Measurements from ENCODE around the gene SPATS2L. TPM values are rescaled to one million over a fixed set of nuclear protein-coding genes. Genes with fewer than 3 reads are reported as not detected.

Gene SPATS2L, protein sequence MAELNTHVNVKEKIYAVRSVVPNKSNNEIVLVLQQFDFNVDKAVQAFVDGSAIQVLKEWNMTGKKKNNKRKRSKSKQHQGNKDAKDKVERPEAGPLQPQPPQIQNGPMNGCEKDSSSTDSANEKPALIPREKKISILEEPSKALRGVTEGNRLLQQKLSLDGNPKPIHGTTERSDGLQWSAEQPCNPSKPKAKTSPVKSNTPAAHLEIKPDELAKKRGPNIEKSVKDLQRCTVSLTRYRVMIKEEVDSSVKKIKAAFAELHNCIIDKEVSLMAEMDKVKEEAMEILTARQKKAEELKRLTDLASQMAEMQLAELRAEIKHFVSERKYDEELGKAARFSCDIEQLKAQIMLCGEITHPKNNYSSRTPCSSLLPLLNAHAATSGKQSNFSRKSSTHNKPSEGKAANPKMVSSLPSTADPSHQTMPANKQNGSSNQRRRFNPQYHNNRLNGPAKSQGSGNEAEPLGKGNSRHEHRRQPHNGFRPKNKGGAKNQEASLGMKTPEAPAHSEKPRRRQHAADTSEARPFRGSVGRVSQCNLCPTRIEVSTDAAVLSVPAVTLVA
- polyA plus RNA-seq (2014; cell fraction: cytosol; rRNA removed), result 13.2 and 24.2 TPM in 2 replicates
- 8.7 and 16.3 TPM in 2 replicates for polyA plus RNA-seq (2014; cell fraction: nucleus; rRNA removed)

DNA sequence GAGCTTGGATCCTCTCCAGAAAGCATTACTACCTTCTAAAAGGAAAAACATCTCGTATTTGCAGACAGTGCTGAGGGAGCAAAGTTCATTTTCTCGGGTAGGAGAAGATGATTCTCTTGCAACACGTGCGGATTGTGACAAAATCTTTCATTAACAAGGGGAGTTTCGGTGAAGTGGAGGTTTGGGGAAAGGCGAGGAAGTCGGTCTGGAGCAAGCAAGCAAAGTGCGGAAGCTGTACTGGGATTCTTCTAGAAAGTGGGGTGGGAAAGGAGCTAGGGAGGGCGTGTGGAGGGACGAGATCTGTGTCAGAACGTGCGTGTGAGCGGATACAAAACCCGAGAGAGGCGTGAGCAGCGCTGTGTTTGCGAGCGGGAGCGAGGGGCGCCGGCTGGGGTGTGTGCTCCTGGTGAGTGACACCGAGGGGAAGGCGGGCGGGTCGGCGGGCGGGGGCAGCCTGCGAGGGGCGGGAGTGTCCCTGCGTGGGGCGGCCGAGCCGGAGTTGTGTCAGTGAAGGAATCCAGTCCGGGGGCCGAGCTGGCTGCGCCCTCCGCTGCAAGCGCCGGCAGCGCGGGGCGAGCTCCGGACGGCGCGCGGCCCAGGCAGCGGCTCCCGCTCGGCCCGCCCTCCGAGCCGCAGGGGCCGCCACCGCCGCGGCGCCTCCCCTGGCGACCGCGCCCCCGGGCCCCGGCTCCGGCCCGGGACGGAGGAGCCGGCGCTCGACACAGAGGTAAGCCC is at the start of gene SPATS2L:
TSS of gene SPATS2L (plus strand) at position 498 of the 735 bp plus-strand sequence. CDS start 82,552 bp downstream, outside the sequence.
- DNase-seq (ENCODE audit: low spot score), result peak; percentile 69

DNA sequence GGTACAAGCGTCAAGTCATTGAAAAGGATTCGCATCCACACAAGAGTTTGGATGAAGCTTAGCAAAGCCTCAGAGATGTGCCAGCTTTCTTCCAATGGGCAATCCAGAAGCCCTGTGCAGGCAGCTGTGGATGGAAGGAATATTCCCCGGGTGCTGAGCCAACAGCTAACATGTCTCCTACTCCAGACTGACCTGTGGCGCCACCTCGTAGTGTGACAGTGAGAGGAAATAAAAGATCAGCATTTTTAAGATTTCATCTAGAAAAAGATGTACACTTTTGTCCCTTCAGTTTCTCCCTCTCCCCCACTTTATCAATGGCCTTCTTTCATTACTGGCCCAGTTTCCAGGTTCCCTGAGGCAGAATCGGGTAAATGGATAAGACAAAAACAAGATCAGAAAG is 48.9 kb upstream of the SPATS2L start:
- DNase-seq (ENCODE audit: low spot score), result no peak

DNA sequence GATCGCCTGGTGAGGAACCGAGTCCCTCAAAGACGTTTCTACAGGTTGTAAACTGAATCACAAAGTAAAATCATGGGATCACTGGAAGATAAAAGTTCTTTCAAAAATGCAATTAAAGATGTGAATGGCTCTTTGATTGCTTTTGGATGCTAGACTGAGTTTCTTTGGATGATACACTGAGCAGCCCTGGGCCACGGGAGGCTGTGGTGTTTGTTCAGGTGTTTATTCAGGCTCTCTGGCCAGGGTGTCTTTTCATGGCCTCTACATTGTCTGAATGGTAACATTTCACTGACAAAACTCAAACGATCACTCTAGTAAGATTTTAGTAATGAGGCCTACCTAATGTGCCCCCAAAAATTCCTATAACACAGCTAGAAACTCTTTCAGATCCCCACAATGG is 48.4 kb upstream of the SPATS2L start:
- DNase-seq (ENCODE audit: low spot score), result no peak

DNA sequence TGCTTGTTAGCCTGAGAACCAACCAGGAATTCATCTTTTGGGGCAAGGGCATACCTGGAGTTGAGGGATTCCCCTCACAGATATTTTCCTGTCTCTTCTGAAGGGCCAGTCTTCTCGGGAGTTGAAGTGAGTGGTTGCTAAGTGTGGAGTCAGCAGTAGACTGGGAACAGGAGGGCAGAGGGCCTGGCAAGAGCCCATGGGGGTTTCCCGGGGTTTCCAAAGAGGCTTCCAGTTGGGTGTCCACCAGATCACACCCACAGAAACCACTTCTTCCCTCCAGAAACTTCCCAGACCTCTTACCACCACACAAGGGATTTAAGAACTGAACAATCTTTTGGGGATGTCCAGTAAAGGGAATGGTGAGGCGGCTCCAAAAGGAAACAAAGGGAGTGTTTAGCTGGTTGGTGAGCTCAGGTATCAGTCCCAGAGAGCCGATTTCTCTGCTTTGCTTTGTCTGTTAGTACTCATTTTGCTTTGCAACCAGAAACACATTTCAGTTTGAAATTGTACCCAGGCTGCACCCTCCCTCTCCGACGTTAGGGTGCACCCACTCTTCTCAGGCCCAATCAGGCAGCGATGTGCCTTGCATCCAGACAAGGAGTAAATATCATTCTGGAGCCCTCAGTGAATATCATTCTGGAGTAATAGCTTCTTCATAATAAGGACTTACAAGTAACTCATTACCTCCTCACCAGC is 47.5 kb upstream of the SPATS2L start:
- DNase-seq (ENCODE audit: low spot score), result no peak

DNA sequence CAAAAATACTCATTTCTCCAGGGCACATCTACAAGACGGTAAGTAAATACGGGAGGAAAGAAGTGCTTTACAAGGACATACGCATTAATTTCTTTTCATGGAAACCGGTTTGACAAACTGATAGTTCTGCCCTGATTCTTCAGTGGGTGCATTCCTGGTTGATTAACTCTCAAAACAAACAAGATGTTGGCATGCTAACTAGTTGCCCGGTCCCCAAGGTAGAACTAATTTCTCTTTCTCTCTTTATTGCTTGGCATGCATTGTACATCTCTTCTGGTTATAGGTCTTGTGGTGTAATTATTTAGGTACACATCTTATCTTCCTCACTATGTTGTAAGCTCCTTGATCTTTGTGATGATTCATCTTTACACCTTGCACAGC is 46.9 kb upstream of the SPATS2L start:
- DNase-seq (ENCODE audit: low spot score), result no peak

DNA sequence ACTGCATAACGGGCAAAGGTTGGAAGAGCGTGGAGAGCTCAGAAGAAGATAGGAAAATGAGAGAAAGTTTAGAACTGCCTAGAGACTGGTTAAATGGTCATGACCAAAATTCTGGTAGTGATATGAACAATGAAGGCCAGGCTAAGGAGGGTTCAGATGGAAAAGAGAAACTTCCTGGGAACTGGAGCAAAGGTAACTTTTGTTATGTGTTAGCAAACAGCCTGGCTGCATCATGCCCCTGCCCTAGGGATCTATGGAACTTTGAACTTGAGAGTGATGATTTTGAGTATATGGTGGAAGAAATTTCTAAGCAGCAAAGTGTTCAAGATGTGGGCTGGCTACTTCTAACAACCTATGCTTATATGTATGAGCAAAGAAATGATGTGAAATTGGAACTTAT is 44.4 kb upstream of the SPATS2L start:
- no peak for DNase-seq (ENCODE audit: low spot score)

DNA sequence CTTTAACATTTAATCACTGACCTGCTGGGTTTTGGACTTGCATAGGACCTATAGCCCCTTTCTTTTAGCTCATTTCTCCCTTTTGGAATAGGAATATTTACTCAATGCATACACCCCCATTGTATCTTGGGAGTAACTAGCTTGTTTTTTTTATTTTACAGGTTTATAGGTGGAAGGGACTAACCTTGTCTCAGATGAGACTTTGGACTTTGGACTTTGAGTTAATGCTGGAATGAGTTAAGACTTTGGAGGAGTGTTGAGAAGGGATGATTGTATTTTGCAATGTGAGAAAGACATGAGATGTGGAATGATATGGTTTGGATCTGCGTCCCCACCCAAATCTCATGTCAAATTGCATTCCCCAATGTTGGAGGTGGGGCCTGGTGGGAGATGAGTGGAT is 43.2 kb upstream of the SPATS2L start:
- DNase-seq (ENCODE audit: low spot score), result no peak

DNA sequence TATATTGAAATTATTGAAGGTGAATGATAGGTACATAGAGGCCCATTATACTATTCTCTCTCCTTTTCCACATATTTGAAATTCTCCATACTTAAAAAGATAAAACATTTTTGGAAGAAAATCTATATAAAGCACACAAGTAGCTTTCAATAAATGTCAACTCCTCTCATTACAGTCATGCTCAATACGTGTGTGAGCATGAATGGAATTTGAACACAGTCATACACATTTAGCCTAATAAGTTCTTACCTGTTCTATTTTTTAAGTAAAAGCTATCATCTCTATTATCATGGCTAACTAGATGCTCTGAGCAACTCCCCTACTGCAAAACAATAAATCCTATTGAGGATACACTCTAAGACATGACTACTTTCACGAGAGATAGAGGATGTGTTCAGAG is 41.9 kb upstream of the SPATS2L start:
- no peak for DNase-seq (ENCODE audit: low spot score)

DNA sequence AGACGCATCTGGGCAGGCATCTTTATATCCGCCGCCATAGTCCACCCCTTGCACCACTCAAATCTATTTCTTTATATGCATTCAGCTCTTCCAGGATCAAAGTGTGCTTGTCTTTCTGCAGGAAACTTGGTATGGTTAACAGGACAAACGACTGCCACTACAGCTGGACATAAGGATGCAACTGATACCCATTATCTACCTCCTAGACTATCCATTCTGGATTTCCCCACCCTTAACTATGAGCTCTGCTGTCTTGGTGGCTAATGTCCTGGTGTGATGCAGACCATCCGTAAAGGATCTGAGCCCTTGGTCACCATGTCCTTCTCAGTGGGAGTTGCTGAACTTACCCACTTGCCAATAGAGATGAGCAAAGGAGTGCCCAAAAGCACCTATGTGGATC is 40.1 kb upstream of the SPATS2L start:
- DNase-seq (ENCODE audit: low spot score), result no peak

DNA sequence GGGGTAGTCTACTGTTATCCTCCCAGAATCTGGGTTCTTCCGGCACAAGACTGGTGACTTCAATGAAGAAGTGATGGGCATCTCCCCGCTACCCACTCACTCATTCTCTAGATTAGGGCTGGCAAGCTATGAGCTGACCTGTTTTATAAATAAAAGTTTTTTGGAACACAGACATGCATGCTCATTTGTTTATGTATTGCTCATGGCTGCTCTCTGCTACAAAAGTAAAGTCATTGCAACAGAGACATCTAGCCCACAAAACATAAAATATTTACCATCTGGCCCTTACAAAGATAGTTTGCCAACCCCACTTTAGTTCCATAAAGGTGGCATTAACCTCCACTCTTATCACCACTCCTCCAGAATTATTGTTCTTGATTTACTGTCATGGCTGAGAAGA is 39.1 kb upstream of the SPATS2L start:
- DNase-seq (ENCODE audit: low spot score), result no peak

DNA sequence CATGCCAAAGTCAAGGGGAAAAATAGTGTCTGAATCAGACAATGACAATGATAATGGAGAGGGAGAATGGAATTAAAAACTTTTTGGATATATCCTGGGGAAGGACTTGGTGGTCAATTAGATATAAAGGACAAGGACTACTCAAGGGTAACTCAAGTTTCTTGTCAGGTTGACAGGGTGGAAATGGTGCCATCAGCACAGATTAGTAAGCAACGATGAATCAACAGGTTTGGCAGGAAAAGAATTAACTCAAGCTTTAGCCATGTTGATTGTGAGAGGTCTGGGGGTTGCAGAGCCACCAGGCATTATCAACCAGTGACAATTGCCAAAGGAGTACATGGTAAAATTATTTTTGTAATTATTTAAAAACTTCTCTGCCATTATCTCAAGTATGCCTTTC is 35.8 kb upstream of the SPATS2L start:
- no peak for DNase-seq (ENCODE audit: low spot score)

DNA sequence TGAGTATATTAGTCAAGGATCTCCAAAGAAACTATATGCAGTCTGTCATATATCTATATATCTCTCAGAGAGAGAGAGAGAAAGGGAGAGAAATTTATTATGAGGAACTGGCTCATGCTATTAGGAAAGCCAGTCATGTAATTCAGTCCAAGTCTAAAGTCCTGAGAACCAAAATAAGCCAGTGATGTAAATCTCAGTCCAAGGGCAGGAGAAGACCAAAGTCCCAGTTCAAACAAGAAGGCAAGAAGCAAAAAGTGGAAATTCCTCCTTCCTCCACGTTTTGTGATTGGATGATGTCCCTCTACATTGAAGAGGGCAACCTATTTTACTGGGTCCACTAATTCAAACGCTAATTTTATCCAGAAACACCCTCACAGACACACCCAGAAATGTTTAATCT is 34.2 kb upstream of the SPATS2L start:
- no peak for DNase-seq (ENCODE audit: low spot score)

DNA sequence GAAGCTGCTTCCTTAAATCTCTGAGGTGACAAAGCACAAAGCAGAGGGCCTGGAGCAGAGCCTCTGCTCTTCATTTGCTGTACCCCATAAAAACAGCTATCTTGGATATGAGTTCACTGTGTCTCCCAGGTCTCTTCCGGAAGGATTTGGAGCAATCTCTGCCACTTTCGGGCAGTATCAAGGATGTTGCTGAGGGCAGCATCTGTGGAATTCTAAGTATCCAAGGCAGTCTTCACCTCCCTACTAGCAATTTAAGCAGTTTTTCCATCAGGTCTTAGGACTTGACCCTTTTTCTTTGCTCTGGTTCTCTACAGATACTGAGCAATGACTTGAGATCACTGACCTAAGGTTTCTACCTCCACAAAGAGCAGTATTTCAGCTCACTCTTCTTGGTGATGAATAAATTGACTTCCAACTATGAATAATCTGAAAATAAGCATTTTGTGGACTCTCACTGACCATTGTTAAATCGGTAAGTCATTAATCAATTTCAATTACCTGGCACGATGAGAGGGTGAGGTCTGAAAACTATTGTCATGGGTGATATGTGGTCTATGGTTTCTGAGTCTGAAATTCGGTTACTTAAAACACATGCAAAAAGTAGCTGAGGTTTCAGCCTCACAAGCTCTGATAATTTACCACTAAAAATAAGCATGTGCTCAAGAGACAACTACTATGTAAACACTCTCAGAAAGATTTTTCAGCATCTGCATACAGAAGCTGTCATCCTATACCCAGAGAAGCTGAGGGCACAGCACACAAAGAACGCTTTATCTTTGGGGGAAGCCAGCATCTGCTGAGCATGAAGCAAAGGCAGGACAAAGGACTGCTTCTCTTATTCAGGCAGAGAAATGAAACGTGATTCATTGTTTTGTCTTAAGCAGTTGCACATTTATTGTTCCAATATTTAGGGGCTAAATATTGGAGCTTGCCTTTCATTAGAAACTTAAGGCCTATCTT is 32.1 kb upstream of the SPATS2L start:
- no peak for DNase-seq (ENCODE audit: low spot score)

DNA sequence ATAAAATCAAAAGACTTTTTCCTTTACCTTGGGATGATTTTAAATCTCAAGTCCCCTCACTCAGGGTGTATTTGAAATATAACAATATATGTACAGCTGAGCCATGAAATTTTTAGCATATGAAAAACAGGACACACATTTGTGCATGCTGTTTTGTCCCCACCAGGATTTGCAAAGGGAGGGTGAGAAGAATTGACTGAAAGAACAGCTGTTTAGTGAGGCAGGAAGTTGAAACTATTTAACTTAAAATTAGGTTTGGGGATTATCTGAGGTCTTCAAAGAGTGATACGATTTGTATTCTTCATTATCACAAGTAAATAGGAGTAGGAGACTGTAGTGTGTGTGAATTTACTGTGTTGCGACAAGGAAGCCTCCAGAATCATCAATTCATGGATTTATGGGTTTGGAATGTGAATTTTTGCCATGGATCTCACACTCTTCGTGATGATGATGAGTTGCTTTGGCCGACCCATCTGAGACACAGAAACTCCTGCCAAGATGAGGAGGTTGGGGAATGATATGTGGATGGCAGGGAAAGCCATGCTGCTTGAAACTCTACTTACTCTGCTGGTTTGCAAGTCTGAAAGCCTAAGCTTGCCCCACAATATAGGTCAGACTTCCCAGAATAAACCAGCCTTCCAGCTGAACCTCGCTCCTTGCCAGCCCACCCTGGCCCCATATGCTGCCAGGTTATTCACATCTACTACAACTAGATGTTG is 31.0 kb upstream of the SPATS2L start:
- DNase-seq (ENCODE audit: low spot score), result no peak

DNA sequence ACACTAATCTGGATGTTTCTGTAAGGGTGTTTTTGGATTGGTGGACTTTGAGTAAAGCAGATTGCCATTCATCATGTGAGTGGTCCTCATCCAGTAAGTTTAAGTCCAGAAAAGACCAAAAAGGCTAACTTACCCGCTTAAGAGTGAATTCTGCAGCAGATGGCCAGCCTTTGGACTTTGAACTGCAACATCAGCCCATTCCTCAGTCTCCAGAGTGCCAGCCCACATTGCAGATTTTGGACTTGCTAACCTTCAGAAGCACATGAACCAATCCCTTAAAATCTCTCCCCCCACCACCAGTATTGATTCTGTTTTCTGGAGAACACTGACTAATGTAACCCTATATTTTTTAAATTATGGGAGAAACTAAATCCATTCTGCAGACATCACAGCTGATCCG is 30.0 kb upstream of the SPATS2L start:
- DNase-seq (ENCODE audit: low spot score), result no peak

DNA sequence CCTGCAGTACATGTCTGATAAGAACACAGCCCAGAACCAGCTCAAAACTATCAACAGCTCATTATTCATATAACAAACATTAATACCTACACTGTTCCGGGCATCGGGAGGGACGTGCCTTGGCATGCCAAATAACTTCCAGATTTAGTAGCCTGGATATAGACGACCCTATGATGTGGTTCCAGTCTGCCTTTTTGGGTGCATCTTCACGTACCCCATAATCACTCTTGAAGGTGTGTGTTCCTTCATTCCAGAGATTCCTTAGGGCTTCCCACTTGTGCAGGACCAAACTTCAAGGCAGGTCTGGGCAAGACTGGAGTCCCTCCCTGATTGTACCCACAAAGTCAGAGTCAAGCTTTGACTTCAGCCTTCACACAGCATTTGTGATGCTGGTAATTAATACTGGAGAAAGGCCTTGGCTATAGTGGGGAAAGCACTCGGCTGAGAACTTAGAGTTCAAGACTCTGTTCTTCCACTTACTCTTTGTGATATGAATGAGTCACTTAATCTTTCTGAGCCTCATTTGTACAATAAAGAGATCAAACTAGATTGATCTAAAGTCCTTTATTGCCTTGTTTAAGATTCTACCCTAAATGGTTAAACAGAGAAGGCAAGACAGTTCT is 27.7 kb upstream of the SPATS2L start:
- no peak for DNase-seq (ENCODE audit: low spot score)

DNA sequence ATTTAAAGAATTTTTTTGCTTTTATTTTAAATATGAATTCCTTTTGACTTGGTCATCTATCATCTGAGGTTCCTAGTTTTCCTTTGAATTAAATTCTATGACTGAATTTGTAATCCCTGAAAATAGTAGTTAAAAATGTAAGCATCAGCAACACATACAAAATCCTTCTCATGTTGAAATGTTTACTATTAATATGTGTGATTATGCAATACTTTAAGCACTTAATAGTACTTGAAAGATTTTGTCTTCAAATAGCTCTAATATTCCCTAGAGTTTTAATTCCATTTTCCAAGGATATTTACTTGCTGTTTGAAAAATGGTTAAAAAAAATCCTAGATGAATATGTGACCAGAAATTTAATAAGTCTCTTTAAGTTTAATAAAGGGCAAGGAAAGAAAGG is 26.6 kb upstream of the SPATS2L start:
- no peak for DNase-seq (ENCODE audit: low spot score)

DNA sequence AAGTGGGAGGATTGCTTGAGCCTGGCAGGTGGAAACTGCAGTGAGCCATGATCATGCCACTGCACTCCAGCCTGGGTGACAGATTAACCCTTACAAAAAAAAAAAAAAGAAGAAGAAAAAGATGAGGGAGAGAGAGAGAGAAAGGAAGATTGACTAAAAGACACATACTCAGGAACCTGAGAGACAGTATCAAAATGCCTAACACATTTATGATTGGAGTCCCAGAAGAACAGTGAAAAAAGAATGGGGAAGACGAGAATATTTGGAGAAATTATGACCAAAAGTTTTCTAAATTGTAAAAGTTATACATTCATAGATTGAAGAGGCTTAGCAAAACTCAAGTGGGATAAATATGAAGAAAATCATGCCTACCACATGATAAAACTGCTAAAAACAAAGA is 19.9 kb upstream of the SPATS2L start:
- DNase-seq (ENCODE audit: low spot score), result no peak

DNA sequence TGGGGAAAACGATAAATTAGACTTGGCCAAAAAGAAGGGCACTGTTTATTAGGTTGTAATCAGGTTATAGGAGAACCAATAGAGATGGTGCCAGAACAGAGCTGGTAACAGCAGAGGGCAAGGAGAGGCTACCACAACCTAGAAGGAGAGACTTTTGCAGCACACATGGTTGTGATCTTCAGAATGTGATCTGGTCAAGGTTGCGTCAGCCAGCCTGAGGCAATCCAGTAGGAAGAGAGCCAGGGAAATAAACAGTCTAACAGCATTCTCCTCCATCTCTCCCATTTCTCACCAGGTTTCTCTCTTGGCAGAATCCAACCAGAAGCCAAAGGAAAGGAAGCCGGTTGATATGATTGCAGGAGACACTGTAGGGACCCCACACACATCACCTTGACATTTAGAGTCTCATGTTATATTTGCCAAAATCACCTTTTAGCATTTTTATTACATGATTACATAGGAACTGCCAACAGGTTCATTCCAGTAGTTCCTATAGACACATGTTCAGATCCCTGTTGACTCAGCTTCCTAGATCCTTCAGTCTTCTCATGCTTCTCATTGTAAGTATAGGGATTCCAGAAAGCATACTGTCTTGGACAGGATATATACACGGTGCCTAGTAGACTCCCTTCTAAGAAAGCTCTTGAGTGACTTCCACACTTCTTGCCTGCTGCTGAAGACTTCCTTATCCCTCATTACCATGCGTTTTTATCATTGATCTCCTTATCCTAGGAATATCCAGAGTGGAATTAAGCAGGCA is 17.6 kb upstream of the SPATS2L start:
- DNase-seq (ENCODE audit: low spot score), result no peak
